ENCODE measurements around the gene GPC3. TPM values are rescaled to one million over a fixed set of nuclear protein-coding genes. Genes with fewer than 3 reads are reported as not detected.

GPC3 gene
- total and polyA plus RNA-seq, 2 donors (not counting 3 experiments of a cell fraction or from before 2014, with no cell fraction given), result not detected

- no peak overlapping the region for H2AFZ ChIP-seq (ENCODE audit: low read depth, low read length)
- no peaks in the 10 kb centered on the region for H4K20me1 ChIP-seq (replicated peaks; ENCODE audit: control insufficient read depth, extremely low read depth, insufficient read depth, low read length)
- no peaks in the 10 kb centered on the region for H3K27me3 ChIP-seq (ENCODE audit: control insufficient read depth in 2 of 2, insufficient read depth in 2 of 2, low read length in 2 of 2)
- intact Hi-C loops (cut with micrococcal nuclease), result no loop called here
- FAIRE-seq, result no peak
- H3K27ac ChIP-seq (ENCODE audit: insufficient read depth, low read depth, low read length), result no peak overlapping the region
- H3K4me2 ChIP-seq (ENCODE audit: insufficient read depth, low read length), result no peak overlapping the region
- TF ChIP-seq POLR2A (IDR thresholded peaks at IDR 0.05; ENCODE audit: low read depth, low read length), result no peak
- TF ChIP-seq EZH2 (IDR thresholded peaks at IDR 0.05; ENCODE audit: borderline replicate concordance, low read depth, low read length, severe bottlenecking), result no peak
- TF ChIP-seq JUN (IDR thresholded peaks at IDR 0.05; ENCODE audit: borderline replicate concordance, insufficient read depth, insufficient read length, low read depth), result no peak
- no peak for TF ChIP-seq CTCF (IDR thresholded peaks at IDR 0.05; ENCODE audit: extremely low read depth in 1 of 2, insufficient read depth in 1 of 2, low read depth in 1 of 2, low read length in 2 of 2)
- no peak for TF ChIP-seq MAX (IDR thresholded peaks at IDR 0.05; ENCODE audit: insufficient read depth, insufficient read length)
- no peak for TF ChIP-seq MYC (IDR thresholded peaks at IDR 0.05; ENCODE audit: low read depth, low read length)
- TF ChIP-seq FOS (IDR thresholded peaks at IDR 0.05; ENCODE audit: borderline replicate concordance, insufficient read depth, low read length), result no peak
- TF ChIP-seq POLR2AphosphoS5 (IDR thresholded peaks at IDR 0.05; ENCODE audit: insufficient read depth, low read depth, low read length), result no peak
- TF ChIP-seq GATA2 (IDR thresholded peaks at IDR 0.05; ENCODE audit: insufficient read depth, insufficient read length, low read depth, low read length), result no peak
- ChIA-PET POLR2A (no interaction called here), CTCF (no interaction called here)
- no peak for DNase-seq (ENCODE audit: low read depth, low spot score)
- no peak overlapping the region for H3K9ac ChIP-seq (replicated peaks; ENCODE audit: extremely low read depth, insufficient read depth, low read length)
- no peaks in the 10 kb centered on the region for H3K9me1 ChIP-seq (replicated peaks; ENCODE audit: control insufficient read depth, extremely low read depth, insufficient read depth, low read length)
- no TSS peak for BruUV-seq (replicated peaks)
- no peaks in the 10 kb centered on the region for H3K79me2 ChIP-seq (ENCODE audit: control insufficient read depth, insufficient read depth, low read length)
- no peaks in the 10 kb centered on the region for H3K9me3 ChIP-seq (replicated peaks; ENCODE audit: control insufficient read depth, insufficient read depth, low read length)
- H3K4me1 ChIP-seq (ENCODE audit: control insufficient read depth, extremely low read depth, insufficient read depth, low read length), result no peaks in the 10 kb centered on the region
- H3K4me3 ChIP-seq (replicated peaks in 1 of 3; ENCODE audit: insufficient read depth in 1 of 3, low read depth in 1 of 3, low read length in 3 of 3), result no peak overlapping the region
- H3K36me3 ChIP-seq (ENCODE audit: control insufficient read depth in 2 of 2, extremely low read depth in 1 of 2, insufficient read depth in 2 of 2, low read length in 2 of 2), result no peaks in the 10 kb centered on the region
- dilution Hi-C loops (cut with MboI; ENCODE audit: extremely low pct_ligation_motif_present, low sequenced_read_pairs), result no loop called here
Measured at GRCh38 chrX:133856819-133857218, 128.6 kb downstream of the GPC3 start.
